HG02938 (cell line): ENCODE measurements around the gene MASP2.
"Not testable (repeated sequence)": the region's sequence is repeated elsewhere in the genome, so short reads cannot be mapped to it uniquely, and the experiment has no call there.

Experiments
- ATAC-seq: cut with Tn5 transposase; IDR thresholded peaks from one replicate; pipeline ENCODE4 v1.9.1; 2021; ENCODE audit warnings: mild to moderate bottlenecking, moderate library complexity; ENCODE audit not compliant: unreplicated experiment

MASP2 gene

DNA sequence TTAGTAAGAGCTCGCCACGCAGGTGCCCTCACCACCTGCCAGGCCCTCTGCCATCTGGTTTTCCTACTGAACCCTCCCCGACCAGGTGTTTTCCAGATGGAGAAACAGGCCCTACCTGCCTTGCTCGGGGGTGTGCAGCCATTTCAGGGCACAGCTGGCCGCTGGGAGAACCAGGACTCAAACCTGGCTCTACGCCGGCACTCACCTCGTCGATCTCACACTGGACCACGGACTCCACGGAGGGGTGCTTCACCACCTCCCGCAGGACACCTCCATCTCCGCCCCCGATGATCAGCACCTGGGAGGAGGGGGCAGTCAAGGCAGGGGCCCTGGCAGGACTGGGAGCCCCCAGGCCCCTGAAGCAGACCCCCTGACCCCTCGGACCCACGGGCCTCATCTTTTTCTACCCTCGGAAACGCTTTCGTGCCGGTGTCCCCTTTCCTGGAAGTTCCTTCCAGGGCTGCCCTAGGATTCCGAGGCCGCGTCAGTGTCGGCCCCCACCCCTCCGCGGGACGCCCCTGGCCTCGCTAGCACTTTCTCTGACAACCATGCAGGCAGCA is 11.6 kb upstream of the MASP2 start:
- ATAC-seq, result no peak

DNA sequence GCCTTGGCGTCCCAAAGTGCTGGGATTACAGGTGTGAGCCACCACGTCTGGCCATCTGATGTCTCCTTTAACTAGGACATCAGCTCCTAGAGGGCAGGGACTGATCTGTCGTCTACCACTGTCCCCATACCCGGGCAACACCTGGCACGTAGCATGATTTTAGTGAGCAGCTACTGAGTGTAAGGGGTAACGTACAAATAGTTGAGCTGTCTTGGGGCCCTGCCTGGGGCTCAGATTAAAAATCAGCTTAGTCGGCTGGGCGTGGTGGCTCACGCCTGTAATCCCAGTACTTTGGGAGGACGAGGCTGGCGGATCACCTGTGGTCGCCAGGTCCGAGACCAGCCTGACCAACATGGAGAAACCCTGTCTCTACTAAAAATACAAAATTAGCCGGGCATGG is 11.0 kb upstream of the MASP2 start:
- no peak for ATAC-seq

DNA sequence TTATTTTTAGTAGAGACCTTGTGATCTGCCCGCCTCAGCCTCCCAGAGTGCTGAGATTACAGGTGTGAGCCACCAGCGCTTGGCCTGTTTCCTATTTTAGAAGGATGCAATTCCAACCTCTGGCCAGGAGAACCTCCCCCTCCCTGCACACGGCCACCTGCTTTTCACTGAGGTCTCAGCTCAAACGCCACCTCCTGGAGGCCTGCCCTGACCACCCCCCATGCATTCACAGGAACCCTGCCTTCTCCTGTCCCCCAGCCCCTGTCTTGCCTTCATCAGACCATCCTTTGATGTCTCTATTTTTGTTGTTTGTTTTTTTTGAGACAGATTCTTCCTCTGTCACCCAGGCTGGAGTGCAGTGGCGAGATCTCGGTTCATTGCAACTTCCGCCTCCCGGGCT is 10.4 kb upstream of the MASP2 start:
- ATAC-seq, result no peak

DNA sequence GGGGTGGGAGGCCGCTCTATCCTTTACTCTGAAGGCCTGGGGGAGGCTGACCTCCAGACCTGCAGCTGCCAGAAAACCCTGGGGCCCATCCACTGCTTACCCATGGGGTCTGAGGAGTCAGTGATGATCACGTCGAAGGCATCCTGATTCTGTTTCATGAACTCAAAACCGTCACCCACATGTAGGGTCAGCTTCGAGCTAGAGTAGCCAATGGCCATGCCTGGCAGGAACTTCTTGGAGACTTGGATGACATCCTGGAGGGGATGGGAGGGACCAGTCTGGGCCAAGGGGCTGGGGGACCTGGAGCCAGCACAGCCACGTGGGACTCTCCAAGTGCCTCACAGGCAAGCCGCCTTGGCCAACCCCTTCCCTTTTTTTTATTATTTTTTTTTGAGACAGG is 9.5 kb upstream of the MASP2 start:
- ATAC-seq, result no peak

DNA sequence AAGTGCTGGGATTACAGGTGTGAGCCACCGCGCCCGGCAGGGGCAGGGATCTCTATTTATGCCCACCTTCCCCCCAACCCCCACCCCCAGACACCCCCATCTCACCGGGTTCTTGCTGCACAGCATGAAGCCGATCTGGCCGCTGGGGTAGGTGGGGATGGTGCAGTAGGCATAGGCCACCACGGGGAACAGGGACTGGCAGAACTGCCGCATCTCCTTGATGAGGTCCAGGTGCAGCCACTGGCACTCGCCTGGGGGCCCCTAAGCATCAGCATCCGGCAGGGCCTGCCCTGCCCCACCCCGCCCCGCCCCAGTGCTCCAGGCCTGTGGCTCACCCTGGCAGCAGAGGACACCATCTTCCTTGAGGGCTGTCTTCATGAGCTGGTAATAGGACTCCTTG is 8.6 kb upstream of the MASP2 start:
- no peak for ATAC-seq

DNA sequence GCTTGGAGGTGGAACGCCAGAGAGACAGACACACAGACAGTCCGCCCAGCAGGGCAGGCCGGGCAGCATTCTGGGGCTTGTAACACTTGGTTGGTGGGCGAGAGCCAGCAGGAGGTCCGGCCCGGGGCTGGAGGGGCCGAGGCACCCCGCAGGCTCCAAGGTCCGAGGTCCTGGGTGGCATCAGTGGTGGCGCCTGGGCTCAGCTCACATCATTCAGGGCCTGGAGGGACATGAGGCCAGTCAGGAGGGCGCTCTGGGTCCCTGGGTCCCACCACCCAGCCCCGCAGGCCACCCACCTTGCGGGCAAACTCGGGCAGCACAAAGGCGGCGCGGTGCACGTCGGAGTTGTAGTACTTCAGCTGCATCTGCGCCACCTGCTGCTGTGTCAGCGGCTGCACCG is 7.6 kb upstream of the MASP2 start:
- ATAC-seq, result no peak

DNA sequence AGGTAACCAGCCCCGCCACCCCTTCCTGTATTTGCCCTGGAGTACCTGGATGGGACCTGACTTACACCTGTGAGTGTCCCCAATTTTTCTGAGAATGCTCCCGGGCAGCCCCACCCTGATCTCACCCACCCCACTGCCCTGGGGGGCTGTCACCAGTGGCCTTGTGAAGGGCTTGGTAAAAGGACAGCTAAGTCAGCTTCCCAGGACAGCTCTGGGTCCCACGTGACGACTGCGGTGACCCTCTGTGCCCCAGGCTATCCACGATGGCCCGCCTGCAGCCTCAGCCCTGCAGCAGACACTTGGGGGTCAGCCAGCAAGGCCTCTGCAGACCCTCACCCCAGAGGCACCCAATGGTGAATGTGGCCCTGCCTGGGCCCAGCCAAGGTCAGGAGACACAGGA is 7.1 kb upstream of the MASP2 start:
- ATAC-seq, result no peak

DNA sequence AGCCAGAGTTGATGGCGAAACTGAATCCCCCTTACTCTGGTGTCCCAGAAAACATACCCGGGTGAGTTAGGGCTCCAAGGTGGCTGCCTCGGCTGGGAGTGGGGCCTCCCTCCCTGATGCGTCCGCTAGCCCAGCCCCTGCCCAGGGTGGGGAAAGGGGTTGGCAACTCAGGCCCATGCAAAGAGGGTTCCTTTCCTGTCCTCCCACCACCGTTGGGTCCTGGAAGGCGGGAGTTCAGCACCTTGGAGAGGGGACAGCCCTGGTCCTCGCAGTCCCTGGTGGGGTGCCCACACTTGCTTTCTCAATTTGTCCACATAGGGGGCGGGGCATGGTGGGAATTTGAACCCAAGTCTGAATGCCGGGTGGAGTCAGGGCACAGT is 6.7 kb upstream of the MASP2 start:
- no peak for ATAC-seq

DNA sequence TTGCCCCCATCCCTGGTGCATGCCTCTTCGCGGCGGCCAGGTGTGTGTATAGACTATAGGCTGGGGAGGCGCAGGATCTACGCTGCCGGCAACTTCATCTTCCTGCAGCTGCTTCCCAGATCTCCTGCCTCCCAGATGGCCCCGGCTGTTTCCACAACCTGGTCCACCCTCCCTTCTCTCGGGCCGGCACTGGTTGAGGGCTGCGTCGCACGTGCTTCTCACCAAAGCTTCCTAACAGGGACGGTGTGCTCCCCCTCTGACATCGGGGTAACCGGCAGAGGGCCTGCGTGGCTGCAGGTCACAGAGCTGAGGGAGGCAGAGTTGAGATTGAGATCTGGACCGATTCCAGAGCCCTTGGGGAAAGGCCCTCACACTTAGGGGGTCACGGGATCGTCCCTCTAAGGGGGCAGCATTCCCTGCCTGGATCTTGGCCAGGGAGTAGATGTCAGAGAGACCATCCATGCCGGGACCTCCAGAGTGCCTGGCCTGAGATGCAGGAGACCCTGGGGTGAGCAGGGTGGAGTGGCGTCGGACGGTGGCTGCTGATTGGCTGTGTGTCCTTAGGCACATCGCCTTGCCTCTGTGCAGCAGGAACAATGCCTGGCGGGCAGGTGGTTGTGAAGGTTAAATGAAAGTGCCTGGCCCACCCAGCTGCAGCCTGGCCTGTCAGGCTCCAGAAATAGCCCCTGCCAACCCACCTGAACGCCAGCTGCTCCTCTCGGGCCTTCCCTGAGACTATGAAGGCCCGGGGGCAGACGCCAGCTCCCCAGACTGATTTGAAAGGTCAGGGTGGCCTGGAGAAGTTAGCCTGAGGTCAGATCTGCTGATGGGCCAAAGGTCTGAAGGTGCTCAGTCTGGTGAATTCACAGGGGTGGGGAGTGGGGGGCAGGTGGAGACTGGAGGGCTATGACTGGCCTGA is 6.1 kb upstream of the MASP2 start:
- no peak for ATAC-seq

DNA sequence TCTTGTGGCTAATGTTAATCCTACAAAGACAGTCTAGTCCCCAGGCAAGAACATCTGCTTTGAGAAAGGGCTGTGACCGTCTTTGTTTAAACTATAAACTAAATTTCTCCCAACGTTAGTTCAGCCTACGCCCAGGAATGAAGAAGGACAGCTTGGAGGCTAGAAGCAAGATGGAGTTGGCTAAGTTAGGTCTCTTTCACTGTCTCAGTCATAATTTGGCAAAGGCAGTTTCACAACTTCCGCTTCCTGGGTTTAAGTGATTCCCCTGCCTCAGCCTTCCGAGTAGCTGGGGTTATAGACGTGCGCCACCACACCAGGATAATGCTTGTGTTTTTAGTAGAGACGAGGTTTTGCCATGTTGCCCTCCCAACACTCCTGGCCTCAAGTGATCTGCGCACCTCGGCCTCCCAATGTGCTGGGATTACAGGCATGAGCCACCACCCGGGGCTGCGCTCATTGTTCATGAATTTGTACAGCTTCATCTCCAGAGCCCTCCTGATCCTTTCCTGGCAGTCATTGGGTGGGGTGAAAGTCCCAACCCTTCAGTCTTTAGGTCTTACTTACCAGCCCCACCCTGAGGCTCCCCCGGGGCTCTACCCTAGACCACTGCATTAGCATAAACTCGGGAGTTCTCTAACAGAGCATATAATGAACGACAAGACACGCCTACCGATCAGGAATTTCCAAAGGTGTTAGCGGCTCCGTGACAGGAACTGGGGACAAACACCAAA is 4.9 kb upstream of the MASP2 start:
- no peak for ATAC-seq

DNA sequence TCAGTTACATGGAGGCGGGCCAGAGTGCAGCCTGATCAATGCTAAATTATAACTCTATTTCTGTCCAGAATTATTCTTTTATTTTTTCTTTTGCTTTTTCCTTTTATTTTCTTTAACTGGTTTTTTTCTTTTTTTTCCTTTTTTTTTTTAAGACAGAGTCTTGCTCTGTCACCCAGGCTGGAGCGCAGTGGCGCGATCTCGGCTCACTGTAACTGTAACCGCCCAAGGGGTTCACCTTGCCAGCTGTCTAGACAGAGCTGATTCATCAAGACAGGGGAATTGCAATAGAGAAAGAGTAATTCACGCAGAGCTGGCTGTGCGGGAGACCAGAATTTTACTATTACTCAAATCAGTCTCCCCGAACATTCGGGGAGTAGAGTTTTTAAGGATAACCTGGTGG is 4.1 kb upstream of the MASP2 start:
- ATAC-seq, result not testable (repeated sequence)

DNA sequence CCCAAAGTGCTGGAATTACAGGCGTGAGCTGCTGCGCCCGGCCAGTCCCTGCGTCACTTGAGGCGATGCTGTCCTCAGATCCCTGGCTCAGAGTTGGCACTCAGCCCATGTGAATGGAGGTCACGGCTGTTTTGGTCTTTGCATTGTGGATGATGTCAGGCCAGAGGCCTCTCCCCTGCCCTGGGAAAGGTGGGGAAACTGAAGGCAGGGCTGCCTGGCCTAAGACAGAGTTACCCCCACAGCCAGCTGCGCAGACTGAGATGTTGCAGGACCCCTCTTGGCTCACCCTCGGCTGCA is 821 bp downstream of the MASP2 start:
- no peak for ATAC-seq

DNA sequence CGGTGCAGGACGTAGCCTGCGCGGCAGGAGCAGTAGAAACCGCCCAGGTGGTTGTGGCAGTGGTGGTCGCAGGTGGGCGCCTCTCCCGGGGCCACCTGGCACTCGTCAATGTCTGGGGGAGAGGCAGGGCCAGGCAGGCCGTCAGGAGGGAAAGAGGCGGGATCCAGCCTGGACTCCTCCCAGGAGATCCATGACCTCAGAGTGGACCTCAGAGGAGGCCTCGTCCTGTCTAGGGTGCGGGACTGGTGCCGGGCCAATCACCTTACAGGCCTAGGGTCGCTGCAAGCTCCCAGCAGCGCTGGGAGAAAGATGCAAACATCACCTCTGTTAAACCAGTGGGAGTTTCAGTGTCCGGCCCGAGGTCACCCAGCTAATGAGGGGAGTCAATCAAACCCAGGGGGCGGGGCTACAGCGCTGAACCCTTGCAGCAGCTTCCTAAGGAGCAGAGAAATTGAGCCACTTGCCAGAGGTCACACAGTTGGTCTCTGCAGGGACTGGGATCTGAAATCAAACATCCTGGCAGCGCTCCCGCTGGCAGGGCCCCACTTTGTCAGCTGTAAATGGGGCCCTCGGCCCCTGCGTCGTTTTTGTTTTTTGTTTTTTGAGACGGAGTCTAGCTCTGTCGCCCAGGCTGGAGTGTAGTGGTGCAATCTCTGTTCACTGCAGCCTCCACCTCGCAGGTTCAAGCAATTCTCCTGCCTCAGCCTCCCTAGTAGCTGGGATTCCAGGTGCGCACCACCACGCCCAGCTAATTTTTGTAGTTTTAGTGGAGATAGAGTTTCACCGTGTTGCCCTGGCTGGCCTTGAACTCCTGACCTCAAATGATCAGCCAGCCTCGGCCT is 1.4 kb downstream of the MASP2 start:
- no peak for ATAC-seq

DNA sequence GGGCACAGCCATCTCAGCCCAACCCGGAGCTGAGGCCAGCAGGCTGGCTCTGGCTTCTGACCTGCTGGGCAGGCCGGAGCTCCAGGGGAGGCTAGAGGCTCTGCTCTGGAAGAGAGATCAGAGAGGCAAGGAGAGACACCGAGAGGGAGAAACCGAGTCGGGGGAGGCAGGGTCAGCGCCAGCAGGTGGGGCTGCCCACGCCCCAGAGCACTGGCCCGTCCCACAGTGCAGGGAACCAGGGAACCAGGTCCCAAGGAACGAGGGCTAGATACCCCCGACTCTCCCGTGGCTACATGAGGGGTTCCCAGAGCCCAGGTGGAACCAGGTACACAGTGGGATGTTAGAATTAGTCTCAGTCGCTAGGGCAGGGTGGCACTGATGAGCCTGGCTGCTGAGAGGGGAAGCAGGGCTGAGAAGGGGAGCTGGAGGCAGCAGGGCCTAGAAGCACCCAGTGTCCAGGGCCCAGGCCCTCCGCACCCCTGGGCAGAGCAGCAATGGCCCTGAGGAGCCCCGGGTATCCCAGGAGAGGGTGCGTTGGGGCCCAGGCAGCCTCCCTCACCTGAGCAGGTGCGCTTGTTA is 2.1 kb downstream of the MASP2 start:
- no peak for ATAC-seq

DNA sequence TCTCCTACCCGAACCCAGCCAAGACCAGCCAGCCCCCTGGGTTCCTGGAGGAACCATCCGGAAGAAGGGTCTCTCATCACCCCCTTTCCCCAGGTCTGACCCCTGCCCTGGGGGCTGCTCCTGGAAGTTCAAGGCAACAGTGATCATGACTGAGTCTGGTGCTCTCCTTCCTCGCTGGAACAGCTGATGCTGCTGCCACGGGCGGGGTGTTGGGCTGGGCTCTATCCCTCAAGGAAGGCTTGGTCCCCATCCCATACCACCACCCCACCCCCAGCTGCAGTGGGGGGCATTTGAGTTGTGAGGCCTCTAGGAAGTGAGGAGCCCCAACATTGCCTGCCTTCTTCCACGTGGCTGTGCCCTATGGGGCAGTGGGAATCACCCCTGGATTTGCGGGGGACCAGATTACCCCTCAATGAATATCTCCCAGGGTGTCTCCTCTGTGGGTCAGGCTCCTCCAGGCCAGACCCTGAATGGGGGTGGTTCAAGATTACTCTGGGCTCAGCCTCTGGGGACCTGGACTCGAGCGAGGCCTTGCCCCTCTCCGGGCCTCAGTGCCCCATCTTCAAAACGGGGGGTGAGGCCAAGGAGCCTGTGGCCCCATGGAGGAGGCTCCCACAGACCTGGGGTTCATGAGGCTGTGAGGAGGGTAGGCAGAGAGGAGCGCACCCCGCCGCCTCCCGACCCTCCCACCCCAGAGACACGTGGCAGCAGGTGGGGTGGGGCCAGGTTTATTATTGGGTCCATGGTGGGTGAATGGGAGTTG is 2.8 kb downstream of the MASP2 start:
- ATAC-seq, result no peak

DNA sequence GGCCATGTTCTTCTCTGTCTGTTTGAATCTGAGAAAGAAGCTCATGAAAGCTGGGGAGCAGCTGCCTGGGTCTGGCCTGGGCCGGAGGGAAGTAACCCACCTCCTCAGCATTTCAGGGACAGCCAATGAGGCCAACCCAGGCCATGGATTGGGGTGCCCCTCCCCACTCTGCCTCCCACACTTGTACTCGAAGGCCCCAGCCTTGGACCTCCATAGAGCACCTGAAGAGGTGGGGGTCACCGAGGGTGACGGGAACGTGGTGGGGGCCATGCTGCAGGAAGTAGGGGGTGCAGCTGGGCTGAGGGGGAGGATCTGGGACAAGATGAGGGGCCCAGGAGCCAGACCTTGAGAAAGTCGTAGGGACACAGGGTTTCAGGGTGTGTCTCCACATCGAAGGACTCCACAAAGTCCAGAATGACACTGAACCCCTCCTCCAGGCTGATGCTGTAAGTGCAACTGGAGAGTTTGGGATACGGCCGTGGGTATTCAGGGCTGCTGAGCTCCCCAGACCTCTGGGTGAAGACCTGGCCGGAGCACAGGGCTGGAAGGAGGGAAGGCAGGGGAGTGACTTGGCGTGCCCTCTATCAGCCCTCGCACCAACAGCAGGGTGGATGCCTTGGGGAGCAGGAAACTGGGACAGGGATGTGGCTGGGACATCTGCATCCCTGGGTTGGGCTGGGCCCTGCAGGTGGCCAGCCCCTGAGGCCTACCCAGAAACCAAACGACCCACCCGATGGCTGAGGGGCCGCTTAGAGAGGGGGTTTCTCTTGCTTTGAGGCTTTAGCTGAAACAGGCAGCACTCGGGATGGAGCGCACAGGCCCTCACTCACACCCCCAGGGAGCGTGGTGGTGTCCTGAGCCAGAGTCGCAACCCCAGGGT is 3.8 kb downstream of the MASP2 start:
- no peak for ATAC-seq

DNA sequence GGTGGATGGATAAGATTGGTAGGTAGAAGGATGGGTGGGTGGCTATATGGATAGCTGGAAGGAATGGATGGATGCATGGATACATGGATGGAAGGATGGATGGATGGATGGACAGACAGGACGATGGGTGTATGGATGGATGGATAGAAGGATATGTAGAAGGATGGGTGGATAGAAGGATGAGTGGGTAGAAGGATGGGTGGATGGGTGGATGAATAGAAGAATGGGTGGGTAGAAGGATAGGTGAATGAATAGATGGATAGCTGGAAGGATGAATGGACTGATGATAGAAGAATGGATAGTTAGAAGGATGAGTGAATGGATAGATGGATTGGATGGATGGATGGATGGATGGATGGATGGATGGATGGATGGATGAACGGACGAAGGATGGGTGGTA is 5.0 kb downstream of the MASP2 start:
- no peak for ATAC-seq

DNA sequence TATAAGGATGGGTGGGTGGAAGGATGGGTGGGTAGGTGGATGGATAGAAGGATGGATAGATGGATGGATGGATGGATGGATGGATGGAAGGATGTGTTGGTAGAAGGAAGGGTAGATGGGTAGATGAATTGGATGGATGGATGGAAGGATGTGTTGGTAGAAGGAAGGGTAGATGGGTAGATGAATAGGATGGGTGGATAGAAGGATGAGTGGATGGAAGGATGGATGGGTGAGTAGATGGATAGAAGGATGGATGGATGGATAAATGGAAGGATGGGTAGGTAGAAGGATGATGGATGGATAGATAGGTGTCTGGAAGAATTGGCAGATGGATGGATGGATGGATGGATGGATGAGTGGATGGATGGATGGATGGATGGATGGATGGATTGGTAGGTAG is 6.0 kb downstream of the MASP2 start:
- ATAC-seq, result no peak

DNA sequence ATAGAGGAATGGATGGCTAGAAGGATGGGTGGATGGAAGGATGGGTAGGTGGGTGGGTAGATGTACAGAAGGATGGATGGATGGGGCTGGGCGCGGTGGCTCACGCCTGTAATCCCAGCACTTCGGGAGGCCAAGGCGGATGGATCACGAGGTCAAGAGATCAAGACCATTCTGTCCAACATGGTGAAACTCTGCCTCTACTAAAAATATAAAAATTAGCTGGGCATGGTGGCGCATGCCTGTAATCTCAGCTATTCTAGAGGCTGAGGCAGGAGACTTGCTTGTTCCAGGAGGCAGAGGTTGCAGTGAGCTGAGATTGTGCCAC is 7.0 kb downstream of the MASP2 start:
- ATAC-seq, result not testable (repeated sequence)
